Esophagus squamous epithelium (tissue), 5 donors: ENCODE measurements around the gene PCBP1. TPM values are rescaled to one million over a fixed set of nuclear protein-coding genes. Genes with fewer than 3 reads are reported as not detected.

Experiments
- DNase-seq: peaks from one replicate; lab custom pipeline; 2025; lab: John Stamatoyannopoulos, UW
- H3K27ac ChIP-seq, 4 donors: fragments of 200-600 bp; sonication (generic); one replicate each; pipeline ENCODE4 v1.5.1; 2016 to 2019; ENCODE audit warnings: mild to moderate bottlenecking in 1 of 4
- H3K27me3 ChIP-seq, 4 donors: fragments of 200-600 bp; sonication (generic); 1 replicate in 3 of 4; 2 replicates in 1 of 4; pipeline versions ENCODE4 v1.5.1 to v1.6.0; 2017 to 2021; ENCODE audit warnings: antibody characterized with exemption in 1 of 4
- H3K36me3 ChIP-seq, 3 donors: fragments of 200-600 bp; sonication (generic); one replicate each; pipeline ENCODE4 v1.5.1; 2016 to 2019
- H3K4me1 ChIP-seq, 3 donors: fragments of 200-600 bp; sonication (generic); one replicate each; pipeline ENCODE4 v1.5.1; 2017 to 2019
- H3K4me3 ChIP-seq, 4 donors: fragments of 200-600 bp; sonication (generic); 1 replicate in 3 of 4; 2 replicates in 1 of 4; pipeline ENCODE4 v1.5.1; 2016 to 2019; ENCODE audit warnings: mild to moderate bottlenecking in 2 of 4, moderate library complexity in 1 of 4
- H3K9me3 ChIP-seq, 3 donors: fragments of 200-600 bp; sonication (generic); one replicate each; pipeline ENCODE4 v1.5.1; 2016 to 2019
- CTCF ChIP-seq, 6 experiments: fragments of 450-650 bp in 4 of 6; fragments of 200-600 bp in 2 of 6; sonication (generic) in 2 of 6; IDR thresholded peaks; one replicate each; pipeline ENCODE4 v1.5.1; 2016 to 2019; ENCODE audit warnings: antibody characterized with exemption in 6 of 6, mild to moderate bottlenecking in 4 of 6, moderate library complexity in 4 of 6
- POLR2A ChIP-seq, 4 donors: fragments of 450-650 bp; IDR thresholded peaks; one replicate each; pipeline ENCODE4 v1.6.1; 2017; ENCODE audit warnings: antibody characterized with exemption in 4 of 4, mild to moderate bottlenecking in 4 of 4, moderate library complexity in 3 of 4
- WGBS, 2 donors: methylation state at CpG; one replicate each; pipeline ENCODE4 v1.1.5; 2018; 5-methylcytosine and 5-hydroxymethylcytosine counted together
- intact Hi-C: fragments of 100-400 bp; cut with DNase I; formaldehyde crosslinking; loops from one replicate; pipeline ENCODE4 v1.15.0; 2022
- total RNA-seq, 4 donors: library from RNA; depleted of rRNA; stranded (reverse); fragments of >200 nt; gene quantifications; one replicate each; pipeline ENCODE4 v1.1.0, GENCODE V29; 2016
- donor health status: DM: yes; HTN: yes; CAD: no.

PCBP1 gene
- 100 to 1,000 TPM in 3 of 4 donors, 10 to 100 TPM in 1; 96.8 to 205 (median 177) TPM for total RNA-seq

DNA sequence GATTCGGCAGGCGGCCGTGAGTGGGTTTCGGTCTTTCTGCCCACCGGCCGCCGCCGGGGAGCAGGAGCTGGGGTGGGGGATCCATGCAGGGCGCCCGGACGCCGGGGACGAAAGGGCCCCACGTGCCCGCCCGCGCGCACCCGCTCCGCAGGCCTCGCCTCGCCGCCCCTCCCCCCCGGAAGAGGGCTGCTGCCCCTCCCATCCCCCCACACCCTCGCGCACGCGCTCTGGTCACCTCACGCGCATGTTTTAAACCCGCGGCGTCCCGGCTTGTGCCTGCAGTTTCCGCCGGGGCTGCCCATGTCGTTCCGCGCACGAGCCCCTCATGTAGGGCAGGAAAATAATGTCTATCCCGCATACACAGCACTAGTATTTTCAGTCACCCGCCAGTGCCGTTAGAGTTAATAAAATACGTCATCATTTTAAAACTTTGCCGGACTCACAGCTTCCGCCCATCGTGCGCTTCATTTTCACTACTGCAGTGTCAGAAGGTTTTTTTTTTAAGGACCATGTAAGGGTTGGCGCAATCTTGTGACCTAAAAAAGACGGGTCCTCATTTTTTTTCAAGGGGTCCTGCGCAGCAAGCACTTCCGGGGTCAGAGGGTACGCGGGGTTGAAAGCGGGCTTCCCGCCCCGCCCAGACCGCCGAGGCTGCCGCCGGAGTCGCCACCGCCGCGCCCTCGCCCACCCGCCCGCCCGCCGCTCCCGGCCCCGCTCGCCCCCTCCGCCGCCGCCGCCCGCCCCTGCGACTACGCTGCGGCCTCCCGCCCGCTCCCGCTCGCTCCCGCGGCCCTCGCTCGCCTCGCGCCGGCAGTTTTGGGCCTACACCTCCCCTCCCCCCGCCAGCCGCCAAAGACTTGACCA, at the start of gene PCBP1:
PCBP1 (plus strand) TSS at position 640 of the 864 bp plus-strand sequence. CDS start 267 bp downstream, outside the sequence.
- H3K4me1 ChIP-seq = peaks cover 30 to 66% (median 43%) of the 10 kb centered on the region in 3 donors
- peak; percentile 84 for DNase-seq
- peak within 1 kb of the TSS; percentile 67 to 91 (median 68) for H3K4me3 ChIP-seq
- TF ChIP-seq CTCF (IDR thresholded peaks at IDR 0.05) (peak in 1 of 6 experiments; percentile 20), POLR2A (IDR thresholded peaks at IDR 0.05) (peak in 2 of 4 donors; percentile 84 to 93)
- H3K36me3 ChIP-seq = peaks cover 0 to 20% (median 0%) of the 10 kb centered on the region in 3 donors
- no peaks in the 10 kb centered on the region for H3K9me3 ChIP-seq
- H3K27ac ChIP-seq = peak within 1 kb of the TSS; percentile 98 to 100 (median 100)
- intact Hi-C loops = loop anchor here (5.0 to 10.0 kb wide), 2 partner anchors 55 to 342 kb away; partner anchors contain the start of gene ANXA4
- WGBS, 2 donors = 0% methylated on average over 13 to 24 of the region's 94 CpGs
- no peaks in the 10 kb centered on the region for H3K27me3 ChIP-seq

DNA sequence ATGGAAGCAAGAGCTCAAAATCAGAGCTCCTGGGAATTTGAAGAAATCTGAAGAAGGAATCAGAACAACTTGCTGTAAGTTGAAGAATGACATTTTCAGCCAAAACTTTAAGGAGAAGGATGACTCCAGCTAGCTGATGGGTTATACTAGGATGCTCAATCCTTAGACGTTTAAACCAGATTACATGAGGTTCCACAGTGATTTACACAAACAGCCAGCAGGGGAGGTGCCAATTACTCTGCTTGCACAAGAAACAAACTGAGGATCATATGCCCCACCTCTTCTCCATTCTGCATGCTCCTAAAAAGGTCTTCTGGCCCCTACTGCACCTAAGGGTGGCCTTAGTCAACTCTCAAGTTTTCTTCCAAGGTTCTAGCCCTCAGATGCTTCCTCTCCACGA, 47.9 kb upstream of the PCBP1 start:
- peaks cover 9 to 30% (median 10%) of the 10 kb centered on the region in 3 donors for H3K4me1 ChIP-seq
- no peaks in the 10 kb centered on the region for H3K9me3 ChIP-seq
- intact Hi-C loops = no loop called here
- H3K36me3 ChIP-seq = no peaks in the 10 kb centered on the region
- no peaks in the 10 kb centered on the region for H3K27me3 ChIP-seq
- WGBS, 2 donors = 50 to 72% methylated on average over 2 of the region's 2 CpGs
- H3K27ac ChIP-seq = no peak overlapping the region
- H3K4me3 ChIP-seq = no peak overlapping the region
- TF ChIP-seq POLR2A (IDR thresholded peaks at IDR 0.05) = no peak
- TF ChIP-seq CTCF (IDR thresholded peaks at IDR 0.05) = no peak
- DNase-seq = no peak

DNA sequence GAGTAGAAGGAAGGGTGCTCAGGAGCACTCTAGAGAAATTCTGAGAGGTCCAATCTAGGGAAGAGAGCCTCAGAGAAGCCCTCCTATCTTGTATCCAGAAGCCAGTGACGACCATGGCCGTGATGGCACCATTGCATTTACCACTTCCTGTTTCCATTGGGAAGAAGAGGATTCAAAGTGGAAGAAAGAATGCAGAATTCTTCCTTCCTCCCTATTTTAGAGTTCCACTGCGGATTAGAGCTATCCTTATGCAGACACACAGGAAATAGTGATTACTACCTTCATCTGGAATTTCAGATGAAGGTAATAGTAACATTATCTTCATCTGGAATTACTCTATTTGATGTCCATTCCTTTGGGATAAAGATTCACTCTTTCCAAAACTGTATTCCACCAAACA, 45.6 kb upstream of the PCBP1 start:
- peaks cover 0 to 31% (median 10%) of the 10 kb centered on the region in 3 donors for H3K4me1 ChIP-seq
- no peak for DNase-seq
- H3K4me3 ChIP-seq = no peak overlapping the region
- intact Hi-C loops = no loop called here
- H3K9me3 ChIP-seq = no peaks in the 10 kb centered on the region
- 75 to 86% methylated on average over 3 of the region's 3 CpGs for WGBS, 2 donors
- H3K27ac ChIP-seq = no peak overlapping the region
- no peak for TF ChIP-seq CTCF (IDR thresholded peaks at IDR 0.05)
- TF ChIP-seq POLR2A (IDR thresholded peaks at IDR 0.05) = no peak
- no peaks in the 10 kb centered on the region for H3K27me3 ChIP-seq
- H3K36me3 ChIP-seq = peaks cover 0 to 12% (median 0%) of the 10 kb centered on the region in 3 donors

DNA sequence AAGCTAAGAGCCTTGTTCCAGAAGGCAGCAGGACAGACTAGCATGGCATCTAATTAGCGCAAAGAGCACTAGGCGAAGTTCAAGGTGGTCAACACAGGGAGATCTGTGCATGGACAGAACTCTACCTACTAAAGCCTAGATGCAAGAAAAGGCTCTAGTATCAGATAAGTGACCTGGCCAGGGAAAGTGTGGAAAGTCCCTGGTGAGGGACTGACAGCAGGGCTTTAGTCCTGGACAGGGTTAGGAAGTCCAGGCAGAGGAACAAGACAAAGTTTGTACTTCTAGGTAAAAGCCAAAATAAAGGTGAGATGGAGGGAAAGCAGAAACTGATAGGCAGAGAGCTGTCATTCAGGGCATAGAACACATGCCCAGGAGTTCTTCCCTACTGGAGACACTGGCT, 45.0 kb upstream of the PCBP1 start:
- WGBS, 2 donors = 91 to 100% methylated on average over 2 of the region's 2 CpGs
- TF ChIP-seq CTCF (IDR thresholded peaks at IDR 0.05) (no peak), POLR2A (IDR thresholded peaks at IDR 0.05) (no peak)
- no peak overlapping the region for H3K27ac ChIP-seq
- no peaks in the 10 kb centered on the region for H3K9me3 ChIP-seq
- H3K27me3 ChIP-seq = no peaks in the 10 kb centered on the region
- H3K4me3 ChIP-seq = no peak overlapping the region
- intact Hi-C loops = no loop called here
- H3K4me1 ChIP-seq = peaks cover 0 to 37% (median 10%) of the 10 kb centered on the region in 3 donors
- H3K36me3 ChIP-seq = peaks cover 0 to 18% (median 0%) of the 10 kb centered on the region in 3 donors
- DNase-seq = no peak
